ENCODE data around the gene FOXP4.

The FOXP4 gene

GRCh38 chr6:41626022-41626421, 79.8 kb downstream of the FOXP4 start:
- no peak for DNase-seq (ENCODE audit: low read depth)

DNA sequence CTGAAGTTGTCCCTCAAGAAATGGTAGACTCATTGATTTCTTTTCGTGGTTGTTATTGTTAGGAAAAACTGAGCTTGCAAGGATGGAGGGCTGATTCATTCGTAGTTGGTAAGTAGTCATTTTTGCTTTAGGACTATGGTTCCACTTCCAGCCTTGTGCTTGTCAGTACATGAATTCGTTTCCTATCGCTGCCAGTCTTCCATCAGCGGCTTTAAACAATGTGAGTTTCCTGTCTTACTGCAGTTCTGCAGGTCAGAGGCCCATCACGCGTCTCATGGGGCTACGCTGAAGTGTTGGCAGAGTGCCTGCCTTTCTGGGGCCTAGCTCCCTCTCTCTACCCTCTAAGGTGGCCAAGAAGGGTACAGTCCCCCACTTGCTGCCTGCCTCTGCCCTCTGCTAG, 80.7 kb downstream of the FOXP4 start:
- no peak for DNase-seq (ENCODE audit: low read depth)

- DNase-seq (ENCODE audit: low read depth) = no peak
Observed at GRCh38 chr6:41629128-41629527, 82.9 kb downstream of the FOXP4 start.

GRCh38 chr6:41630069-41630468, 83.9 kb downstream of the FOXP4 start:
- no peak for DNase-seq (ENCODE audit: low read depth)

GRCh38 chr6:41630946-41631345, 84.8 kb downstream of the FOXP4 start:
- DNase-seq (ENCODE audit: low read depth) = no peak

DNA sequence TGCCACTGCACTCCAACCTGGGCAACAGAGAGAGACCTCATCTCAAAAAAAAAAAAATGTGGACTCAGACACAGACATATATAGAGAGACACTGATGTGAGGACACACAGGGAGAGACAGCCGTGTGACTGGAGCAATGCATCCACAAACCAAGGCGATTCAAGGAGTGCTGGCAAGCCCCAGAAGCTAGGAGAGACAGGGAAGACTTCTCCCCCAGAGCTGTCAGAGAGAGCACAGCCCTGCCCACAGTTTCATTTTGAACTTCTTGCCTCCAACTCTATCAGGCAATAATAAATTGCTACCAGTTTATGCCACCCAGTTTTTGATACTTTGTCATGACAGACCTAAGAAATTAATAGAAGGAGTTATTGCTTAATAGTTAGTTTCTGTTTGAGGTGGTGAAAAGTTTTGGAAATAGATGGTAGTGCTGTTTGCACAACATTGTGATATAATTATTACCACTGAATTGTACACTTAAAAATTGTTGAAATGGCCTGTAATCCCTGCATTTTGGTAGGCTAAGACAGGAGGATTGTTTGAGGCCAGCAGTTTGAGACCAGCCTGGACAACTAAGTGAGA, 87.0 kb downstream of the FOXP4 start:
- no peak for DNase-seq (ENCODE audit: low read depth)

- DNase-seq (ENCODE audit: low read depth) = no peak
Observed at GRCh38 chr6:41634657-41635056, 88.5 kb downstream of the FOXP4 start.

GRCh38 chr6:41635365-41635764, 89.2 kb downstream of the FOXP4 start:
- no peak for DNase-seq (ENCODE audit: low read depth)

DNA sequence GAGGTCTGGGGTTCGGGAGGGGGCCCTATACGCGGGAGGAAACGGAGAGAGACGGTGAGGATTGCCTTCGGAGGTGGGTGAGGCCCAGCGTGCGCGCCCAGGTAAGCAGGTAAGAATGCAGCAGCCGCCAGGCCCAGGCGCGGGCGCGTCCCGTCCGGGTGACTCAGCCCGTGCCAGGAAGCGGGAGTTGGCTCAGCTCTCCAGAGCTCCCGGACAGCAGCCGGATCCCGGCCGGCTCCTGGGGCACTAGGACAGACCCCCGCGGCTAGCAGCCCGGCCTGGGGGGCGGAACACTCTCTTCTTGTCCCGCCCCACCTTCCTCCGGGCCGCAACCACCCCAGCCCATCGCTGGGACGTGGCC, 90.6 kb downstream of the FOXP4 start:
- DNase-seq (ENCODE audit: low read depth) = peak; percentile 19

DNA sequence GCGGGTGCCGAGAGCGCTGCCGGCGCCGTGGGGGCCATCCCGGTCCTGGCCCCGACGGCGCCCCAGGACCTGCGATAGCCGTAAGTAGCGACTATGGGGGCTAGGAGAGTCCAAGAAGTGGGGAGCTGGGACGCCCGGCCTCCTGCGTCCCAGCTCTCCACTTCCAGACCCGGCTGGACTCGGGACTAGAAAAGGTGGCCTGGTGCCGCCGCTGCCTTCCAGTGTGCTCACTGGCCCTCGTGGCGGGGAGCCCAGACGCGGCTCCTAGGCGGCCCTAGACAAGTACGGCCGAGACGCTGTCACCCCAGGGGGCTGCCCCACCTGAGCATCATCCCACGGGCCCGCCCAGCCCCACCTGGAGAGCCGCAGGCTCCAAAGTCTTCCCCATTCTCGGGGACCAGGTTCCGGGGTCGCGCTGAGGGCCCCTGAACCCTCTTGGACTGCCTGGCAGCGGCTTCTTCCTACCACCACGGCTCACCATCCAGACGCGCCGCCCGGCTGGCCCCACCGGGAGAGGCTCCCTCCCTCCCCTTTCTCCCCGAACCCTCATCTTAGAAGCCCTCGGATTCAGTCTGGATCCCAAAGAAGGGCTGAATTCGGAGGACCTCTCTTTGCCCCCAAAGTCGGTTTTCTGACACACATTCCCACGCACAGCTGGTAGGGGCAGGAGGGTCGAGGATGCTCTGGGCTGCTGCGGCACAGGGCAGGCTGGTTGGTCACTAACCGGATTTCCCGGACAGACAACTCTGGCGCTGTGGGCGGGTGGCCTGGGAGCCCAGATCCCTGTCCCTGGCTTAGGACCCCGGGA, 91.2 kb downstream of the FOXP4 start:
- no peak for DNase-seq (ENCODE audit: low read depth)

DNA sequence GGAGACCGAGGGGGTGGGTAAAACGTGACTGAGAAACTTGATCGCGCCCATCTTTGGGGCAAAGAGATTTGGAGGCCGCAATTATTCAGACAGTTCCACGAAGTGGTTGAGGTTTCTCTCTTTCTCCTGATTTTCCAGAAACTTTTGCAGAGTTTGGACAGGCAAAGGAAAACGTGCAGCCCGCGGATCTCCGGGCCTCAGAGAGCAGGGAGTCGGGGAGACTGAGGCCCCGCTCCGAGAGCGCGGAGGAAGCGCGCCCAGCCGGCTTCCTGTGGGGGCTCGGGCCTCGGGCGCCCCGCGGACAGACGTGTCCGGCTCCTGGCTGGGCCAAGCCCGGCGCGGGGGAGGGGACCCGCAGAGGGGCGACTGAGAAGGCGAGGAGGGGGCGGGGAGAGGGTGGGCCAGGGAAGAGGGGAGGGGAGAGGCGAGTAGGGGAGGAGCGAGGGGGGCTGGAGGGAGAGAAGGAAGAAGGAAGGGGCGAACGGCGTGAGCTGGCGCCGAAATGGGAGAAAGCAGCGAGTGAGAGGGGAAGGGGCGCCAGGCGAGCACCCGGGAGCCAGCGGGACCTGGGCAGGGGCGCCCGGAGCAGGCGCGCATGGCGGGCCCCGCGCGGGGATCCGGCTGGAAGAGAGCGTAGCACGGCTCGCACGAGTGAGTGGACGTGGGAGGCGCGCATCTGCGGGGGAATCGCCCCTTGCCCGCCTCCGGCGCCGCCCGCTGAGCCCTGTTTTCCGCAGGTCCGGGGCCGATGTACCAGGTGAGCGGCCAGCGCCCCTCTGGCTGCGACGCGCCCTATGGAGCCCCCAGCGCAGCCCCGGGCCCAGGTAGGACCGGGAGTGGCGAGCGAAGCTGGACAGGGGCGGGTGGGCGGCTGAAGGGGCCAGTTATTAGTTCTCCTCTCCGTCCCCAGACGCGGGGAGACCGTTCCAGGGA, 92.1 kb downstream of the FOXP4 start, which contains the start of gene MDFI:
TSS of gene MDFI (plus strand) at position 467 of the 933 bp plus-strand sequence. CDS start at position 749, 282 bp downstream.
- DNase-seq (ENCODE audit: low read depth) = no peak

DNA sequence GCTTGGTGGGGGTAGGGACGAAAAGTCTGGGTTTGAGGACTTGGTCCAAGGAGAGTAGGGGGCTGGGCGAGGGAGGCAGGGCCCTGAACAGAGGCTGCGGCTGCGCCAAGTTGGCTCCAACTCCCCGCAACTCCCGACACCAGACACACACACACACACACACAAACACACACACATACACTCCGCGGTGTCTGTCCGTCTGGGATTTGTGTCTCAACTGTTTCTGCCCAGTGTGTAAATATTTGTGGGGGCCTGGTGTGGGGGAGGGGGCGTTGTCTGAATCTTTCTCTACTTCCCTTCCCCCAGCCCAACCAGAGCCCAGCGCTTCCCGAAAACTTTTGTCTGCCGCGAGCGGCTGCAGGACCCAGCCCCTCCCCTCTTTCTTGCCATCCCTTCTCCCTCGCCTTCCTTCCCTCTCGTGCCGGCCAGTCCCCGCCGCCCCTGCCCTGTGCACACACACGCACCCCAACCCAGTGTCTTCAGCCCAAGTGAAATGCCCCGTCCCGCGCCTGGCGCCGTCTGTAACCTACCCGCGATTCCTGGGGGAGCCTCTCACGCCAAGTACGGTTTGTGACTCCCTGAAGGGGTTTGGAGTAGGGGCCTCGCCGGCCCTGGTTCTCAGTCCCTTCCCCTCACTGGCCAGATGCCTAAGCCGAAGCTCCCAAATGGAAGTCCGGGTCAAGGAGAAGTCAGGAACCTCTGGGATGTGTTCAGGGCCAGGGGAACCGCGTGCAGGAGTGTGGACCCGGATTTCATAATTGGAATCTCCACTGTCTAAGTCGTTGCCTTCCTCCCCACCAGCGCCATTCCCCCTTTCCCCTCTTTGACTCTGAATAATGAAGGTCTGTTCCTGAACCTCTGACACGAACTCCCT, 93.0 kb downstream of the FOXP4 start:
- no peak for DNase-seq (ENCODE audit: low read depth)

GRCh38 chr6:41639809-41640371, 93.7 kb downstream of the FOXP4 start:
- DNase-seq (ENCODE audit: low read depth) = no peak

GRCh38 chr6:41640426-41640825, 94.2 kb downstream of the FOXP4 start:
- no peak for DNase-seq (ENCODE audit: low read depth)

- DNase-seq (ENCODE audit: low read depth) = no peak
Observed at GRCh38 chr6:41641352-41641925, 95.3 kb downstream of the FOXP4 start.

GRCh38 chr6:41642090-41642959, 96.1 kb downstream of the FOXP4 start:
- no peak for DNase-seq (ENCODE audit: low read depth)

DNA sequence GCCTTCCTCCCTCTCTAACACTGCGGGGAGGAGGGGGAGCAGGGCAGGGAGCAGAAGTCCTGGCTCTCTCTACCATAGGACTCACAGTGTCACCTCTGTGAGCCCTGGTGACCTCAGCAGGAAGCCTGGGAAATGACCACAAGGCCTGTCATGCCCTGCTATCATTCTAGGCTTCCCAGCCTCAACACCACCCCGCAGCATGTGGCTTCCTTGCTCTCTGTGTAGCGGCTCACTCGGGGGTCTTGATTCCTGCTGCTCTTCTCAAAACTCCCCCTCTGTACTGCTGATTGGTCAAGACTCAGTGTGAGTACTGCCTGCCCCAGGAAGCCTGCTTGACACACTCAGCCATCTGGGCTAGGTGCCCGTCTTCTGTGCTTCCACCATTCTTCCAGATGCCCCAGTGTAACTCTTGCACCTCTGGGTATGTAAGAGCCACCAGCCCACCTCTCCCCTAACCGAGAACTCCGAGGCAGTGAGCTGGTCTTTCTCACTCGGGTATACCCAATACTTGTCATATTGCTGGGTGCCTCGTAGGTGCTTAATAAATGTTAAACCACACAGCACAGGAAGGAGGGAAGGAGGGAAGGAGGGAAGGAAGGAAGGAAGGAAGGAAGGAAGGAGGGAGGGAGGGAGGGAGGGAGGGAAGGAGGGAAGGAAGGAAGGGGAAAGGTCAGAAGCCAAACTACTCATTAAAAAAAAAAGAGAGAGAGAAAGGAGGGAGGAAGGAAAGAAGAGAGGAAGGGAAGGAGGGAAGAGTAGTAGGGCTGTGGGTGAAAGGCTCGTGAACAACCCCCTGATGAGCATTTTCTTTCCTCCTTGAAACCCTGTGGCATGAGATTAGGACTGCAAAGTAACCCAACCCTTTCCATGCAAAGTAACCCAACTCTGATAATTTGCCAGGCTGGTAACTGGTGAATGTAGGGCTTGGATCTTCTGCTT, 97.0 kb downstream of the FOXP4 start:
- no peak for DNase-seq (ENCODE audit: low read depth)

GRCh38 chr6:41643899-41644269, 97.7 kb downstream of the FOXP4 start:
- DNase-seq (ENCODE audit: low read depth) = no peak
